Effector memory CD8-positive, alpha-beta T cell (primary cell): ENCODE data around the gene OTUB2.
"Not testable (repeated sequence)": the region's sequence is repeated elsewhere in the genome, so short reads cannot be mapped to it uniquely, and the experiment has no call there.

ENCODE experiments used
- ATAC-seq: fragments of 150-1000 bp; cut with Tn5 transposase; replicated peaks from 2 replicates; pipeline ENCODE4 v1.10.0; 2021; ENCODE audit warnings: mild to moderate bottlenecking, moderate library complexity
- DNase-seq, 3 experiments: peaks; one replicate each; pipeline ENCODE4 v3.0.0; 2021
- H3K27ac Mint-ChIP-seq, 2 donors: one replicate each; pipeline ENCODE4 v1.8.0; 2022; ENCODE audit warnings: mild to moderate bottlenecking in 2 of 2, mixed read lengths in 2 of 2, moderate library complexity in 2 of 2
- H3K27me3 Mint-ChIP-seq, 2 donors: one replicate each; pipeline ENCODE4 v1.8.0; 2022; ENCODE audit warnings: mixed read lengths in 2 of 2
- H3K36me3 Mint-ChIP-seq: one replicate; pipeline ENCODE4 v1.8.0; 2022; ENCODE audit warnings: mild to moderate bottlenecking, moderate library complexity, mixed read lengths; ENCODE audit not compliant: insufficient read depth
- H3K4me1 Mint-ChIP-seq, 2 donors: one replicate each; pipeline ENCODE4 v1.8.0; 2022; ENCODE audit warnings: low read depth in 2 of 2, mixed read lengths in 2 of 2
- H3K4me3 Mint-ChIP-seq, 2 donors: one replicate each; pipeline ENCODE4 v1.8.0; 2022; ENCODE audit warnings: mild to moderate bottlenecking in 2 of 2, mixed read lengths in 2 of 2, moderate library complexity in 2 of 2
- H3K9me3 Mint-ChIP-seq, 2 donors: one replicate each; pipeline ENCODE4 v1.8.0; 2022; ENCODE audit warnings: mixed read lengths in 2 of 2

OTUB2 gene

DNA sequence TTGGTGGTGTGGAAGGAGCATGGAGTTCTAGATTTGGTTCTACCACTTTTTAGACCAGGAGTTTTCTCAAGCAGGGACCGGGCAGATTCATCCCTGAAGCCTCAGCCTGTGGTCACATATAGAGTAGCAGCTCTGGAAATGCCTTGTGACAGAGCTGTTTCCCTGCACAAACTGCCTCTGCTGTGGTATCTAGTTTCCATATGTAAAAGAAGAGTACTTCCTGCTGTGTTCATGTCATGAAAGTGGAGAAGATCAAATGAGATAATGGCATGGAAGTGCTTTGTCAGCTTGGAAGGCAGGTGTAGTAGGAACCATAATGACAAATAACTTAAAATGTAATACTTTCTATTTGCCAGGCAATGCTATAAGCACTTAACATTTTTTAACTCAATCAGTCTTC is 26.1 kb downstream of the OTUB2 start:
- DNase-seq (no peak), ATAC-seq (no peak)
- Mint-ChIP-seq H3K27ac (peak overlapping the region in 1 of 2 donors; percentile 73), H3K36me3 (peaks cover 100% of the 10 kb centered on the region), H3K9me3 (no peaks in the 10 kb centered on the region), H3K4me3 (no peak overlapping the region), H3K27me3 (no peaks in the 10 kb centered on the region), H3K4me1 (peaks cover 19 to 21% of the 10 kb centered on the region in 2 donors)

DNA sequence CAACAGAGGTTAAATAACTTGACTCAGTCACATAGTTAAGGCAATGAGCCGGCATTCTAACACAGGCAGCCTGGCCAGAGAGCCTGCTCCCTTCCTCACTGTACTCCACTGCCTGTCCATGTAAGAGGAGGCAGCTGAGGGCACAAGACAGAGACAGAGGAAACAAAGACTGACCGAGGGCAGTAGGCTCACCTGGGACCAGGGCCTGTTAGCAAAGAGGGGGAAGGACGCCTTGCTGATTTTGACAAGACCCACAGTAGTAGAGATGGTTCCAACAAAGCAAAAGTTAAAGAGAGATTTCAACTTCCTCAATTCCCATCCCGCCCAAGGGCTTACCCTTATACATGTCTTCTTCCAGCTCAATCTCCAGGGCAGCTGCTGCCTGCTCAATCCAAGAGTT is 26.5 kb downstream of the OTUB2 start:
- no peaks in the 10 kb centered on the region for H3K27me3 Mint-ChIP-seq
- H3K9me3 Mint-ChIP-seq = no peaks in the 10 kb centered on the region
- H3K4me3 Mint-ChIP-seq = no peak overlapping the region
- peaks cover 100% of the 10 kb centered on the region for H3K36me3 Mint-ChIP-seq
- peak overlapping the region; percentile 41 to 73 for H3K27ac Mint-ChIP-seq
- H3K4me1 Mint-ChIP-seq = peaks cover 24 to 26% of the 10 kb centered on the region in 2 donors
- DNase-seq = no peak
- no peak for ATAC-seq

DNA sequence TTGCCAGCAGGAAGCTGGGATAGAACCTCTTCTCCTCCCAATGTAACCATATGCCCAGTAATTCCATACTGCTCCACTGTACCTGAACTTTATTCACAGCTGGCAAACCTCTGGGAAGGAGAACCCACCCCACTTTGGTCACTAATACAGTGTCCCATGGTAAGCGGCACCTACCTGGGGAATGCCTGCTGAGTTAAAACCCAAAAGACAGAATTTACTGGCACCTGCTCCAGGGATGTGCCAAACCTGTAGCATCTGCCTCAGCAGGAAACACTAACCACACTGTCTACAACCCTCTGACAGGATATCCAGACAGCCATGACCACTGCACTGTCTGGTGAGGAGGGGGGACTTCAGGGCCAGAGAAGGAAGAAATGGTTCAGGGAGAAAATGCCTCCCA is 28.3 kb downstream of the OTUB2 start:
- H3K27ac Mint-ChIP-seq = peak overlapping the region; percentile 26 to 91
- peaks cover 100% of the 10 kb centered on the region for H3K36me3 Mint-ChIP-seq
- H3K4me3 Mint-ChIP-seq = no peak overlapping the region
- peaks cover 34 to 43% of the 10 kb centered on the region in 2 donors for H3K4me1 Mint-ChIP-seq
- ATAC-seq (no peak), DNase-seq (no peak)
- H3K27me3 Mint-ChIP-seq = no peaks in the 10 kb centered on the region
- no peaks in the 10 kb centered on the region for H3K9me3 Mint-ChIP-seq

DNA sequence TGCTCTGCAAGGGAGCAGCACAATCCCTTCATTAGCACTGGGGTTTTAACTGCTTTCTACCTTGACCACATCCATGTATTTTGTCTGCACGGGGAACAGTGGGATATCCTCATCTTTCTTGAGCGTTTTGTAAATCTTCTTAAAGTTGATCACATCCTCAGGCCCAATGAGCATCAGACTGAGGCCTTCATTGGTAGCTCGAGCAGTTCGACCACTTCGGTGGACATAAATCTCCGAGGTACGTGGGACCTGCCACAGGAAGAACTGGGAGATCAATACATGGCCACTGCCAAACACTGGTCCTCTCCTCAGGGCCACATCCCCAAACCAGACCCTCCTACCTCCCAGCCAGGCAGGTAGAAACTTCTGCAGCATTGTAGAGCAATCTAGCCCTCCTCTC is 28.8 kb downstream of the OTUB2 start:
- H3K4me3 Mint-ChIP-seq = no peak overlapping the region
- ATAC-seq = no peak

DNA sequence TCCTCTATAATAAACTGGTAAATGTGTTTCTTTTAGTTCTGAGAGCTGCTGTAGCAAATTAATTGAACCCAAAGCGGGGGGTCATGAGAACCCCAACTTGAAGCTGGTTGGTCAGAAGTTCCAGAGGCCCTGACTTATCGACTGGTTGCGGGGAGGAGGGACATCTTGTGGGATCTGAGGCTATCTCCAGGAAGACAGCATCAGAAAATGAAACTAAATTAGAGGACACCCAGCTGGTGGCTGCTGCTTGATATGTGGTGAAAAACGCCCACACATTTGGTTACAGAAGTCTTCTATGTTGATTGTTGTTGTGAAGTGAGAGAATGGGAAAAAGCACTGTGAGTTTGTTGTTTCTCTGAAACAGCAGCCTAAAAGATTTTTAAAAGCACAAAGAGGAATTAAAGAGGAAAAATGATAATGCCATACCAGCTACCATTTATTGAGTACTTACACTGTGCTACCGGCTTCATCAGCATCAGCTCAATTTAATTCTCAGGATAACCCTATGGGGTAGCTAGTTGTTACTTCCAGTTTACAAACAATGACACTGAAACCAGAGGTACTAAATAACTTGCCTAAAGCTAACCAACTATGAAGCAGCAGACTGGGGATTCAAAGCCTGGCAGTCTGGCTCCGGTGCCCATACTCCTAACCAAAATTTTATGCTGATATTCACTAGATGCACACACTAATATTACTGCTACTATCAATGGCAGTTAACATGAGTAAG is 30.6 kb downstream of the OTUB2 start:
- peak overlapping the region; percentile 19 to 26 for H3K27ac Mint-ChIP-seq
- no peak for DNase-seq
- peak overlapping the region; percentile 34 to 57 for H3K4me3 Mint-ChIP-seq
- H3K36me3 Mint-ChIP-seq = peaks cover 100% of the 10 kb centered on the region
- no peaks in the 10 kb centered on the region for H3K27me3 Mint-ChIP-seq
- H3K9me3 Mint-ChIP-seq = no peaks in the 10 kb centered on the region
- H3K4me1 Mint-ChIP-seq = peaks cover 44 to 57% of the 10 kb centered on the region in 2 donors
- ATAC-seq = peak; percentile 72

More for the DNA sequence above, 28.8 kb downstream of the OTUB2 start:
- peak overlapping the region; percentile 26 to 91 for H3K27ac Mint-ChIP-seq
- DNase-seq = no peak
- H3K9me3 Mint-ChIP-seq = no peaks in the 10 kb centered on the region
- H3K36me3 Mint-ChIP-seq = peaks cover 100% of the 10 kb centered on the region
- no peaks in the 10 kb centered on the region for H3K27me3 Mint-ChIP-seq
- H3K4me1 Mint-ChIP-seq = peaks cover 37 to 43% of the 10 kb centered on the region in 2 donors

DNA sequence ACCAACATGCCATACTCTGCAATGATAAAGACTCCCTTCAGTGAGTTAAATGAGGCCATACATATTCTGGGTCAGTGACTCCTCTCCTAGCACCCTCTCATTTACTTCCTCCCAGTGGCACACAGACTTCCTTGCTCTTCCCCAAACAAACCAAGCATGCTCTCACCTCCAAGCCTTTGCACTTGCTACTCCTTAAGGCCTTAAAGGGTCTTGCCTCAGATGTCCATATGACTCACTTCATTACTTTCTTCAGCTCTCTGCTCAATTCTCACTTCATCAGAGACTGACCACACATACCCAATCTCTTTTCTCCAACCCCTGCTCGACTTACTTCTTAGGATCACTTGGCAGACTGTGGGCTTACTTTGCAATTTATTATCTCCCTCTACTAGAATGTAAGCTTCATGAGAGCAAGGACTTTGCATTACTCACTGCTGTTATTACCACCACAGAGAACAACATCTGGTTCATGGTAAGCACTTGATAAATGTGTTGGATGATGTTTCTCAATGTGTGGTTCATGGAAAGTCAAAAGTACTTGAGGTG is 32.1 kb downstream of the OTUB2 start:
- Mint-ChIP-seq H3K27me3 (no peaks in the 10 kb centered on the region), H3K4me1 (peaks cover 53 to 70% of the 10 kb centered on the region in 2 donors), H3K4me3 (peak overlapping the region in 1 of 2 donors; percentile 34), H3K27ac (peak overlapping the region; percentile 19 to 26), H3K9me3 (no peaks in the 10 kb centered on the region), H3K36me3 (peaks cover 100% of the 10 kb centered on the region)
- no peak for ATAC-seq
- no peak for DNase-seq

DNA sequence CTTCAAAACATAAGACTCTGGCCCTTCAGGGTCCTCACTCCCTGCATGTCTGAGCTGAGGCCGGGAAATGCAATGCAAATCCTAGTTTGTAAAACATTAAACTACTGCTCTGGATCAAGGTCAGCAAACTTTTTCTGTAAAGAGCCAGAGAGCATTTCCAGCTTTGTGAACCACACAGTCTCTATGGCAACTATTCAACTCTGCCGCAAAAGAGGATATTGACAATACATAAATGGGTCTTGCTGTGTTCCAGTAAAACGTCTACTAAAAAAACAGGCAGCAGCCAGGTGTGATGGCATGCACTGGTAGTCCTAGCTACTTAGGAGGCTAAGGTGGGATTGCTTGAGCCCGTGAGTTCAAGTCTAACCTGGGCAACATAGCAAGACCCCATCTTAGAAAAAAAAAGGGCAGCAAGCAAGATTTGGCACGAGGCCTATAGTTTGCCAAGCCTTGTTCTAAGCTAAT is 32.6 kb downstream of the OTUB2 start:
- no peak for ATAC-seq
- Mint-ChIP-seq H3K4me1 (peaks cover 58 to 75% of the 10 kb centered on the region in 2 donors), H3K4me3 (no peak overlapping the region), H3K27me3 (no peaks in the 10 kb centered on the region), H3K36me3 (peaks cover 98% of the 10 kb centered on the region), H3K27ac (peak overlapping the region; percentile 19 to 46), H3K9me3 (no peaks in the 10 kb centered on the region)
- DNase-seq = no peak

DNA sequence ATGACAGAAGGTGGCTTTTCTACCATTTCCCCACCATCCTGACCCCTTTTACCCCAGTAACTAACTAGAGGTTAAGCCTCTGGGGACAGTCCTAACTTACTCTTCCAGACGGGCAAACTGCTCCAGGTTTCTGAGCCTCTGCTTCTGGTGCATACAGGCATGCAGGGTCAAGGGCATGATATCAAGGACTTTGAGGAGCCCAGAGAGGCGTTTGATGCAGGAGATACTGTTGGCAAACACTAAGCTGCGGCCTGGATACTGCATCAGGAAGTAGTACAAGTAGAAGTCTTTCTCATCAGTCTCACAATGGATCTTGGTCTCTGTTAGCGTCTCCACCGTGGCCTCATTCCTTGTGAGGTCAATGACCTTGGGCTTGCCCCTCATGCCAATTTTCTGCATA is 33.9 kb downstream of the OTUB2 start:
- peaks cover 95% of the 10 kb centered on the region for H3K36me3 Mint-ChIP-seq
- H3K27me3 Mint-ChIP-seq = no peaks in the 10 kb centered on the region
- ATAC-seq (no peak), DNase-seq (no peak)
- H3K4me3 Mint-ChIP-seq = no peak overlapping the region
- peaks cover 62 to 82% of the 10 kb centered on the region in 2 donors for H3K4me1 Mint-ChIP-seq
- no peaks in the 10 kb centered on the region for H3K9me3 Mint-ChIP-seq
- peak overlapping the region in 1 of 2 donors; percentile 70 for H3K27ac Mint-ChIP-seq

DNA sequence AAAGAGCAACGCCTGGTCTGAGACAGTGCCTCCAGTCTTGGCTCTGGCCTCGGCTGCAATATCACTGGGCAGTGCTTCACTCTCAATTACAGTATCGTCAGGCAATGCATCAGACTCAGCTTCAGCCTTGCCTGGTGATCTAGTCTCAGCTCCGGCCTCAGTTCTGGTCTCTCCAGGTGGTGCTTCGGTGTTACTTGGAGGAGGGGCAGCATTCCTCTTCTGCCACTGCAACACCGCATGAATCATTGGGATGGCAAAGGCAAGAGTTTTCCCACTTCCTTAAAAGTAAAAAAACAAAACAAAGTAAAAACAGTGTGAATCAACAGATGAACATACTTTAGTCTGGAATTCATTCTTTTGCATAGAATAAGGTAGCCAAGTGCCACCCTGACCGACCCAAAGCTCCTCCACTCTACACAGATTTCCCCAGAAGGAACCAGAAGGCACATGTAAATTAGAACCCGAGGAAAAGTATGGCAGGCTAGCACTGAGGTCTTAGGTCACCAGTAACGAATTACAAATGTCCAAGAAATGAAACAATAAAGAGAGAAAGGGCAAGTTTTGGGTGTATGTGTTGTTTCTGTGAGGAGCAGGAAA is 36.3 kb downstream of the OTUB2 start:
- H3K4me3 Mint-ChIP-seq = no peak overlapping the region
- H3K36me3 Mint-ChIP-seq = peaks cover 78% of the 10 kb centered on the region
- peaks cover 69 to 85% of the 10 kb centered on the region in 2 donors for H3K4me1 Mint-ChIP-seq
- peak overlapping the region in 1 of 2 donors; percentile 62 for H3K27ac Mint-ChIP-seq
- H3K9me3 Mint-ChIP-seq = no peaks in the 10 kb centered on the region
- ATAC-seq = no peak
- H3K27me3 Mint-ChIP-seq = no peaks in the 10 kb centered on the region
- DNase-seq = no peak

DNA sequence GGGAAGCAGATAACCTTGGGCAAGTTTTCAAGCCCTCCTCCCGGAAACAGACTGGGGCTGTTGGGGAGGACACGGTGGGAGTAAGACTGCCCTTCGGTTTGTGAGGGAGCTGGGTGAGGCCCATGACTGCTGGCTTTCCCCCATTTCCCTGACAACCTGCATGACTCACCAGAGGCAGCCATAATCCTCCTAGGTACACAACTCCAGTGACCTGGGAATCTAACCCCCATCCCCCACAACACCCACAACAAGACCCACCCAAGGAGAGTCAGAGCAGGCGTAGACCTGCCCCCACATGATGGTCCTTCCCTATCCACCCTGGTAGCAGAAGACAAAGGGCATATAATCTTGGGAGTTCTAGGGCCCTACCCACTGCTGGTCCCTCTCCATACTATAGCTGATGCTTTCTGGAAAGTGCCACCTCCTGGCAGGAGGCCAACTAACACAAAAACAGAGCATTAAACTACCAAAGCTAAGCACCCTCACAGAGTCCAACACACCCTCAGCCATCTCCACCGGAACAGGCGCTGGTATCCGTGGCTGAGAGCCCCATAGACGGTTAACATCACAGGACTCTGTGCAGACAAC is 40.0 kb downstream of the OTUB2 start:
- ATAC-seq (no peak), DNase-seq (no peak)
- H3K4me1 Mint-ChIP-seq = peaks cover 80 to 93% of the 10 kb centered on the region in 2 donors
- no peaks in the 10 kb centered on the region for H3K27me3 Mint-ChIP-seq
- peak overlapping the region; percentile 29 to 68 for H3K4me3 Mint-ChIP-seq
- H3K9me3 Mint-ChIP-seq = peaks cover 5 to 9% of the 10 kb centered on the region in 2 donors
- peak overlapping the region in 1 of 2 donors; percentile 65 for H3K27ac Mint-ChIP-seq
- H3K36me3 Mint-ChIP-seq = peaks cover 43% of the 10 kb centered on the region

DNA sequence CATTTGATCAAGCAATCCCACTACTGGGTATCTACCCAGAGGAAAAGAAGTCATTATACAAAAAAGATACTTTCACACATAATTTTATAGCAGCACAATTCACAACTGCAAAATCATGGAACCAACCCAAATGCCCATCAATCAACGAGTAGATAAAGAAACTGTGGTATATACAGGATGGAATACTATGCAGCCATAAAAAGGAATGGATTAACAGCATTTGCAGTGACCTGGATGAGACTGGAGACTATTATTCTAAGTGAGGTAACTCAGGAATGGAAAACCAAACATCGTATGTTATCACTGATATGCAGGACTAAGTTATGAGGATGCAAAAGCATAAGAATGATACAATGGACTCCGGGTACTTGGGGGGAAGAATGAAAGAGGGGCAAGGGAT is 45.9 kb downstream of the OTUB2 start:
- H3K4me3 Mint-ChIP-seq = peak overlapping the region in 1 of 2 donors; percentile 68
- peaks cover 52 to 78% of the 10 kb centered on the region in 2 donors for H3K4me1 Mint-ChIP-seq
- not testable (repeated sequence) for H3K27me3 Mint-ChIP-seq, ATAC-seq, H3K27ac Mint-ChIP-seq, DNase-seq
- H3K36me3 Mint-ChIP-seq = peaks cover 35% of the 10 kb centered on the region
- peaks cover 9 to 10% of the 10 kb centered on the region in 2 donors for H3K9me3 Mint-ChIP-seq

DNA sequence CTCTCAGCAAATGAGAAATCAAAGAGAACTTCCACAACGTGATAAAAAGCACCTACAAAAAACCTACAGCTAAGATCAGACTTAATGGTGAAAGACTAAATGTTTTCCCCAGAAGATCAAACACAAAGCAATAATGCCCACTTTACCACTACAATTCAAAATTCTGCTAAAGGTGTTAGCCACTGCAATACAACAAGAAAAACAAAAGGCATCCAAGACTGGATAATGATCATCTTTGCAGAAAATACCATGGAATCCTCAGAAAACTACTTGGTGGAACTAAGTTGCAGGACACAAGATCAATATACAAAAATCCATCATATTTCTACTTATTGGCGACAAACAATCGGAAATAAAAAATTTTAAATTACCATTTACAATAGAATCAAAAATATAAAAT is 48.4 kb downstream of the OTUB2 start:
- ATAC-seq (no peak), DNase-seq (no peak)
- H3K9me3 Mint-ChIP-seq = peaks cover 0 to 5% of the 10 kb centered on the region in 2 donors
- H3K4me3 Mint-ChIP-seq = peak overlapping the region; percentile 21 to 99
- no peak overlapping the region for H3K27ac Mint-ChIP-seq
- H3K4me1 Mint-ChIP-seq = peaks cover 51 to 74% of the 10 kb centered on the region in 2 donors
- H3K27me3 Mint-ChIP-seq = no peaks in the 10 kb centered on the region
- peaks cover 54% of the 10 kb centered on the region for H3K36me3 Mint-ChIP-seq

DNA sequence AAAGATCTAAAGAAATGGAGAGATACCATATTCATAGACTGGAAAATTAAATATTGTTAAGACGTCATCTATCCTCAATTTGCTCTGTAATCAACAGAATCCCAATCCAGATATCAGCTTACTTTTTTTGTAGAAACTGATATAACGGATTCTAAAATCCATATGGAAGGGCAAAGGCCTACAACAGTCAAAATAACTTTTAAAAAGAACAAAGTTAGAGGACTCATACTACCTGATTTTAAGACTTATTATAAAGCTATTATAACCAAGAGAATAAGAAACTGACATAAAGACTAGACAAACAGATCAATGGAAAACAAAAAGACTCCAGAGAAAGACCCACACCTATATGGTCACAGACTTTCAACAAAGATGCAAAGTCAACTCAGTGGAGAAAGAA is 48.9 kb downstream of the OTUB2 start:
- no peaks in the 10 kb centered on the region for H3K27me3 Mint-ChIP-seq
- H3K4me1 Mint-ChIP-seq = peaks cover 50 to 73% of the 10 kb centered on the region in 2 donors
- peak overlapping the region; percentile 70 to 99 for H3K4me3 Mint-ChIP-seq
- peaks cover 58% of the 10 kb centered on the region for H3K36me3 Mint-ChIP-seq
- ATAC-seq (no peak), DNase-seq (no peak)
- peaks cover 0 to 5% of the 10 kb centered on the region in 2 donors for H3K9me3 Mint-ChIP-seq
- H3K27ac Mint-ChIP-seq = peak overlapping the region in 1 of 2 donors; percentile 49
